Stimulated activated CD4-positive, alpha-beta T cell treated with anti-CD3 and anti-CD28 coated beads, Interleukin-2, amount 100 ng/mL, for 24 hours (primary cell): ENCODE data around the gene C8G.

Experiments used
- DNase-seq, 2 donors: peaks; one replicate each; pipeline ENCODE4 v3.0.0-alpha.2; 2020

C8G gene

DNA sequence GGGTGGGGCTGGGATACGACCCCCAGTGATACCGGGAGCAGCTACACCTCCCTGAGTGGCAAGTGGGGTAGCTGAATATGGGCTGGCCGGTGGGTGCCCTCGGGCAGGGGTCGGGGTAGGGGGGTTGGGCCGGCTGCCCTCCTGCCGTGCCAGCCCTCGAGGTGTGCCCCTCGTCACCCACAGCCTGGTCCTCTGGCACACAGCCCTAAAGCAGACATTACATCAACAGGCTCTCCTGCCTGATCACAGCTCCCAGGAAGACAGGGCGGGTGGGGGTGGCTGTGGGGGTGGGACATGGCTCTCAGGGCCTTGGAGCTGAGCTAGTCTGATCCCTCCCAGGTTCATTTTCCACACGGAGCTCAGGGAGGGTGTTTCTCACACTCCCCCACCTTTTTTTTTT is 23.7 kb upstream of the C8G start:
- DNase-seq = no peak

DNA sequence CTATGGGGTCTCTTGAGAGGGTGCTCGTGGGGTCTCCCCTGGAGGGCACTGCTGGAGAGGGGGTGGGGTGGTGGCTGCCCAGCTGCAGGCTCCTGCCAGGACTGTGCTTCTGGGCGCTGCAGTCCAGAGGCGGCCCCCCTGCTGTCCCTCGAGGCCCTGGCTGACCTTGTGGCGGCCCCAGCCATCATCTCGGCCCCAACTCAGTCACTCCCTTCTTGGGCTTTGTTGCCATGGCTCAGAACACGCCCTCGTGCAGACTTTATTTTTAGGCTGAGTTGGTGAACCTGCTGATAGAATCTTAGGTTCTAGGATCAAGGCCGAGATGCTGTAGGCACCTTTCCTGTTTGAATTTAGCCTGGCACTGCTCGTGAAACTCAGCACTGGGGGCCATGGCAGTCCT is 23.3 kb upstream of the C8G start:
- no peak for DNase-seq

DNA sequence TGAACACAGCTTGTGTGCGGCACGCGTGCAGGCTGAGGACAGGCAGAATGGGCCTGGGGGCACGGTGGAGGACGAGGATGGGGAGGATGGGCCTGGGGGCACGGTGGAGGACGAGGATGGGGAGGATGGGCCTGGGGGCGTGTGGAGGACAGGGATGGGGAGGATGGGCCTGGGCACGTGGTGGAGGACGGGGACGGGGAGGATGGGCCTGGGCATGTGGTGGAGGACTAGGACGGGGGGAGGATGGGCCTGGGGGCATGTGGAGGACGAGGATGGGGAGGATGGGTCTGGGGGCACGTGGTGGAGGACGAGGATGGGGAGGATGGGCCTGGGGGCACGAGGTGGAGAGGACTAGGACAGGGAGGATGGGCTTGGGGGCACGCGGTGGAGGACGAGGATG is 22.5 kb upstream of the C8G start:
- no peak for DNase-seq

DNA sequence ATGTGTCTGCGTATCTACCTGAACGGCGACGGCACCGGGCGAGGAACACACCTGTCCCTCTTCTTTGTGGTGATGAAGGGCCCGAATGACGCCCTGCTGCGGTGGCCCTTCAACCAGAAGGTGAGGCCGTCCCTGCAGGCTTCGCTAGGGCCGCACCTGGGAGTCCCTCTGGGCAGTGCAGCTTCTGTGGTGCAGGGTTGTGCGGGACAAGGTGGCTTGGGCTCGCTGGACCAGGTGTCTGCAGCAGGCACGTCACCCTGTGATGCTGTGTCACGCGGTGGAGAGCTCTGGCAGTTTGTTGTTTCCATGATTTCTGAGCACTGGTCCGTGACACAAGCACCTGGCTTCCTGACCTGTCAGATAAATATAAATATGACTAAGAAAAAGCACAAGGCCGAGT is 21.2 kb upstream of the C8G start:
- no peak for DNase-seq

DNA sequence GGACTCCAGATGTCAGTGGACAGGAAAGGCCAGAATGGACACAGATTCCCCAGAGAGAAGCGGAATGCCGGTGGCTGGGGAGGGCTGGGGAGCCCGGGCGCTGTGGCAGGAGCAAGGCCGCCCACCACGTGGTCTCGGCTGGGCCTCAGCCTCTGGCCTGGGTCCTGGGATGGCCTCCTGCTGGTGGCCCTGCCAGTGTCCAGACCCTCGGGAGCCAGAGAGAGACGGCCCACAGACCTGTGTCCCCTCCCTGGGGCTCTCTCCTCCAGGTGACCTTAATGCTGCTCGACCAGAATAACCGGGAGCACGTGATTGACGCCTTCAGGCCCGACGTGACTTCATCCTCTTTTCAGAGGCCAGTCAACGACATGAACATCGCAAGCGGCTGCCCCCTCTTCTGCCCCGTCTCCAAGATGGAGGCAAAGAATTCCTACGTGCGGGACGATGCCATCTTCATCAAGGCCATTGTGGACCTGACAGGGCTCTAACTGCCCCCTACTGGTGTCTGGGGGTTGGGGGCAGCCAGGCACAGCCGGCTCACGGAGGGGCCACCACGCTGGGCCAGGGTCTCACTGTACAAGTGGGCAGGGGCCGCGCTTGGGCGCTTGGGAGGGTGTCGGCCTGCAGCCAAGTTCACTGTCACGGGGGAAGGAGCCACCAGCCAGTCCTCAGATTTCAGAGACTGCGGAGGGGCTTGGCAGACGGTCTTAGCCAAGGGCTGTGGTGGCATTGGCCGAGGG is 19.5 kb upstream of the C8G start:
- no peak for DNase-seq

DNA sequence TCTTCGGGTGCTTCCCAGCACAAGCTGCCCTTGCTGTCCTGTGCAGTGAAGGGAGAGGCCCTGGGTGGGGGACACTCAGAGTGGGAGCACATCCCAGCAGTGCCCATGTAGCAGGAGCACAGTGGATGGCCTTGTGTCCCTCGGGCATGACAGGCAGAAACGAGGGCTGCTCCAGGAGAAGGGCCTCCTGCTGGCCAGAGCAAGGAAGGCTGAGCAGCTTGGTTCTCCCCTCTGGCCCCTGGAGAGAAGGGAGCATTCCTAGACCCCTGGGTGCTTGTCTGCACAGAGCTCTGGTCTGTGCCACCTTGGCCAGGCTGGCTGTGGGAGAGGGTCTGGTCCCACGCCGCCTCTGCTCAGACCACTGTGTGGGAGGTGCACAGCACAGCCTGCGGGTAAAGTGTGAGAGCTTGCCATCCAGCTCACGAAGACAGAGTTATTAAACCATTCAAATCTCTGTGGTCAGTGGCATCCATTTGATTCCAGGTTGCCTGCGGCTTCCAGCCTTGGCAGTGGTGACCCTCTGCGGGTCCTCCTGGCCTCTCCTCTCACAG is 18.8 kb upstream of the C8G start:
- no peak for DNase-seq

DNA sequence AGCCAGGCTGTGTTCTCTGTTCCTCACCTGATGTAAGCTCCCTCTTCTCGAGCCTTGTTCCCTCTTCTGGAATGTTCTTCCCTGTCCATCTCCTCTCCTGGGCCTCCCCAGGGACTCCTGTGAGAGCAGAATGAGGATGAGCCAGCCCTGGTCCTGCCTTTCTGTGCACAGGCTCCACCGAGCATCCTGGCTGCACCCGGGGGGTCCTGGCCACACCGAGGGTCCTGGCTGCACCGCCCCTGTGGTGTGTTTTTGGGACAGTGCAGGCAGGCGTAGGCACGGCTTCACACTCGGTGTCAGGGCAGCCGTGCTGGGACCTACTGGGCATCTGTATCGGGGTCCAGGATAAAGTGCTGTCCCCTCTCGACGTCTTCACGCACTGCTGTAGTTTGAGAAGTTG is 18.3 kb upstream of the C8G start:
- no peak for DNase-seq

DNA sequence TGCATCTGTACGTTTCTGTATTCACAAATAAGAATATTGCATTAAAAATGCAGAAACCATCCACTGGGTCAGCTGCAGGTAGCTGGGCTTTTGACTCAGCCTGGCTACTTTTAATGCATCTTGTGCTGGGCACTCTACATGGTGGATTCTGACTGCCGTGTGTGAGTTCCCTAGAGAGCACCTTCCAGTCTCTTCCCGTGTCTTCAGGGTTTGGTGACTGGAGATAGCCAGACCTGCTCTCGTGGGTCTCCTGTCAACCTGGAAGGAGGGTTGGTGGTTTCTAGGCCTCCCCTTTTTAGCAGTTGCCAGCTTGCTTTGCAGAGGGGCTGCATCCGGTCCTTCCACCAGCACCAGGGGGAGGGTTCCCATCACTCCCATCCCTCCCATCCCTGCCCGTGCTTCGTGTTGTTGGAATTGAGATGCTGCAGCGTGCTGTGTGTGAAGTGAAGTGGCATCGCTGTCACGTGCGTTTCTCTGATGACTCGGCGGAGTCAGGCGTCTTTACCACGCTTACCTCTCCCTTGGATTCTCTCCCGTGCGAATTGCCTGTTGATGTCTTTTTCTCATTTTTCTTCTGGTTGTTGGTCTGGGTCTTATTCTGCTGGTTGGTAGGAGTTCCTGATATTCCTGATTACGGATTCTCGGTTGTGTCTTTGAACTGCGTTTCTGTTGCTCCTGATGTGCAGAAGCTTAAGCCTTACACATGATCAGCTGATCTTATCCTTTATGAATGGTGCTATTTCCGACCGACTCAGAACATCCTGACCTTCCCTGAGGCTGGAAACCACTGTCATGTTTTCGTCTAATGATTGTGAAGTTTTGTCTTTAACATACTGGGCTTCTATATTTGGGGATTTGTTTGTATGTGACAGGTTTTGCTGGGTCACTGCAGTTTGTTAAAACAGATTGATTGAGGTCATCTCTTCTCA is 17.4 kb upstream of the C8G start:
- DNase-seq = no peak

DNA sequence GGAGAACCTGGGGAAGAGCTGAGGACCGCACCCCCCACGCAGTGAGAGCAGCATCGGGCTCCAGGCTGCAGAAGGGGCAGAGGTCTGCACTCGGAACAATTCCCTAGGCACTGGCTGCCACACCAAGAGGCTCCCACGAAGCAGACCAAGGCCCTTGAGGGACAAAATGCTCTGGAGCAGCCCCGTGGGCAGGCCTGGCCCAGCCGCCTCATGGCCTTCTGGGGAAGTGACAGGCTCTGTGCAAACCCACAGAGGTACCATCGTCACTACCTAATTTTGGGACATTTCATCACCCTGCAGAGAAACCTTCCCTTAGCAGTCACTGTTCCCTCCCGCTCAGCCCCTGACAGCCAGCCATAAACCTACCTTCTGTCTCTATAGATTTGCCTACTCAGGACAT is 16.5 kb upstream of the C8G start:
- no peak for DNase-seq

DNA sequence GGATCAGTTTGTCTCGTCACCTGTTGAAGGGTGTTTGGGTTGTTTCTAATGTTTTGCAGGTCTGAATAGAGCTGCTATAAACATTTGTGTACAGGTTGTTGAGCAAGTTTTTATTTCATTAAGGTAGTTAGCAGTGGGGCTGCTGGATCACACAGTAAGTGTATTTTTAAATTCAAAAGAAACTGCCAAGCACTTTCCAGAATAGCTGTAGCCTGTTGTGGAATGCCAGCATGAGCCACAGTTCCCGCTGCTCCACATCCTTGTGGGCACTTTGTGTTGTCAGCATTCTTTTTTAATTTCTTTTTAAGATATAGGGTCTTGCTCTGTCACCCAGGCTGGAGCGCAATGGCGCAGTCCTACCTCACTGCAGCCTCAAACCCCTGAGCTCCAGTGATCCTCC is 15.0 kb upstream of the C8G start:
- DNase-seq = no peak

DNA sequence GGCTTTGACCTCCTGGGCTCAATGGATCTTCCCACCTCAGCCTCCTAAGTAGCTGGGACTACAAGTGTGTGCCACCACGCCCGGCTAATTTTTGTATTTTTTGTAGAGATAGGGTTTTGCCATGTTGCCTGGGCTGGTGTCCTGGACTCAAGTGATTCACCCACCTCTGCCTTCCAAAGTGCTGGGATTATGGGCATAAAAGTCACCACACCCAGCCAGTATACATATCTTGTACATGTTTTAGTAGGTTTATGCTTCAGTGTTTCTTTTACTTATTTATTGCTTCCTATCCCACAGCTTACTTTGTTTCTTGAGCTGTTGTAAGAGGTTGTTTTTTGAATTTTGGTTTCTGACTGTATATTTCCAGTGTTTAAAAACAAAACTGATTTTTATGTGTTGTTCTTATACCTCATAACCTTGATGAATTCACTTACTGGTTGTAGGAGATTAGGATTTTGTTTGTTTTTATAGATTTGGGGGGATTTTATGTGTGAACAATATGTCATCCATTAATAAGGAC is 13.4 kb upstream of the C8G start:
- DNase-seq = no peak

DNA sequence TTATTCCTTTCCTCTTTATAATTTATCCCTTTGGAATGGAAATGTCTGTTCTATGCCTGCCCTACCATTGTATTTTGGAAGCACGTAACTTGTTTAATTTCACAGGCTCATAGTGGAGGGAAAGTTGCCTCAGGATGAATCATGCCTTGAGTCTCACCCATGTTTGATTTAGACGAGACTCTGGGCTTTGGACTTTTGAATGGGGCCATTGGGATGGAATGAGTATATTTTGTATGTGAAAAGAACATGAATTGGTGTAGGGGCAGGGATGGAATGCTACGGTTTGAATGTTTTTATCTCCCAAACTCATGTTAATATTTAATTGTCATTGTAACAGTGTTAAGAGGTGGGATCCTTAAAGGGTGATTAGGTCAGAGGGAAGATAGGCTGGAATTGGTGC is 10.8 kb upstream of the C8G start:
- no peak for DNase-seq

DNA sequence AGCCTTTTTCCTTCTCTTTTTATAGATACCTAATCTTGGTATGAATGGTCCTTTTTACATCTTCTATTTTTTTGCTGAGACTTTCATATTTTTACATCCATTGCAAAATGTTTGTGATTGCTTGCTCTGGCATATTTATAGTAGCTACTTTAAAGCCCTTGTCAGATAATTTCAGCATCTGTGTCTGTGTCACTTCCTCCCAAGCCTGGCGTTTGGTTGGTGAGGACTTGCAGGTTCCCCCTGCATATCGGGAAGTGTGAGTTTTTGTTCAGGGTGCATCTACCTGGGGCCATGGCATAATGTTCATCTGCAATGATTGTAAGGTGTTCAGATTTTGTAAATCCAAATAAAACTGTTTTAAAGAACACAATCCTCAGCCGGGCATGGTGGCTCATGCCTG is 9.4 kb upstream of the C8G start:
- no peak for DNase-seq

DNA sequence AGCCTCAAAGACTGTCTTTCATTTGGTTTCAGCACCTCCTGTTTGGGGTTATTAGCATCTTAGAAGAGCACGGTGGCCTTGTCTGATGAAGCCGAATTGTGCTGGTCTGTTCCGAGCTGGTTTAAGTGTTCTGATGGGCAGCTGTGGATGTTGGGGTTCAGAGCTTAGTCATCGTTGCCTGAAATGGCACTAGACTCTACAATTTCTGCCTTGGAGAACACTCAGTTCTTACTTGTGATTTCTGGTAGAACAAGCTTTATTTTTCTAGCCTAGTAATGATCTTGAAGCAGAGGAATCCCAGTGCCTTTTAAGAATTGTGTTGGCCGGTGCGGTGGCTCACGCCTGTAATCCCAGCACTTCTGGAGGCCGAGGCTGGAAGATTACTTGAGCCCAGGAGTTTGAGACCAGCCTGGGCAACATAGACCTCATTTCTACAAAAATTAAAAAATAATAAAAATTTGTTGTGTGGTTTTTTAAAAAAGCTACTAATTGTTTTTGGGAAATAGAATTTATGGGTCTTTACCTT is 8.3 kb upstream of the C8G start:
- no peak for DNase-seq

DNA sequence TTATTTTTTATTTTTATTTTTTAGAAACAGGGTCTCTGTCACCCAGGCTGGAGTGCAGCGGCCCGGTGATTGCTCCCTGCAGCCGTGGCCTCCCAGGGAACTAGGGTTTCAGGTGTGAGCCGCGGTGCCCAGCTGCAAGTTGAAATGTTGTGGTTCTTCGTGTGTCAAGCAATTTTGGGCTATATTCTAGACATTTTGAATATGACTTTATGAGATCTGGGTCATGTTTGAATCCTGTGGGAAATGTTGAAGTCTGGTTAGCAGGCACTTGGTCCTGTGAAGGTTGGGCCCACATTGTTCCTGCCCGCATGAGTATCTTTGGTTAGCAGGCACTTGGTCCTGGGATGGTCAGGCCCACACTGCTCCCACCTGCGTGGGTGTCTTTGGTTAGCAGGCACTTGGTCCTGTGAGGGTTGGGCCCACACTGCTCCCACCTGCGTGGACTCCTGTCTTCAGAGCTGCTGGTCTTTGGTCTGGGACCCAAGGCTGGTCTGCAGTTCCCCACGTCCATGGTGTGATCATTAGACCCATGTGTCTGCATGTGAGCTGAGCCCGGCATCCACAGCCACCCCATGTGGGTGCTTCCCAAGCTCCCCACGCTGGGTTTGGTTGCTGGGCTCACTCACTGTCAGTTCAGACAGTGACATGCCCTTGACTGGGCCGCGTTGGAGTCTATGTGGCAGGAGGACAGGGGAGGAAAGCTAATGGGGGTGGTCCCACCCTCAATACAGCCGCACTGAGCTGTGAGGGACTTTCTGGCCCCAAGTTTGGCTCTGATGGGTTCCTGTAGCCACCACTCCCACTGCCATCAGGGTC is 7.6 kb upstream of the C8G start:
- DNase-seq = no peak

DNA sequence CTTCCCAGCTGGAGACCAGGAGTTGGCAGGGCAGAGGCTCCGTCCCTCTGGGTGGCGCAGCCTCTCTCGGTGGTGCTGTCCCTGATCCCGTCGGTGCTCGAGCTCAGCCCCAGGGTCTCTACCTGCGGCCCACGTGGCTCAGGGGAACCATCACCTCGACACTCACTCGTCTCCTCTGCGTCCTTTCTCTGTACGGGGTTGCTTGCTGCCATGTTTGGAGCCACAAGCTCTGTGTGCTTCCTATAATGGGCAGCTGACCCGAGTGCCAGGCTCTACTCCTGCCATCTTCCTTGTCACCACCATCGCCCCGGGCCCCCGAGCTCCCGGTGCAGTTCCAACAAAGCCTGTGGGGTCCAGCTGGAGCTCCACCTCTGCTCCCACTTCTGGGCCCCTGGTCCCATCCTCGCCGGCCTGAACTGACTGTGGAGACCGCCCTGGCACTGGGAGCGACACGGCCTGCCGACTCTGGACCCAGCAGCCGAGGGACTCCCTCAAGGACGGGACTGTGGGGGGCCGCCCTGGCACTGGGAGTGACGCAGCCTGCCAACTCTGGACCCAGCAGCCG is 5.5 kb upstream of the C8G start:
- DNase-seq = no peak

DNA sequence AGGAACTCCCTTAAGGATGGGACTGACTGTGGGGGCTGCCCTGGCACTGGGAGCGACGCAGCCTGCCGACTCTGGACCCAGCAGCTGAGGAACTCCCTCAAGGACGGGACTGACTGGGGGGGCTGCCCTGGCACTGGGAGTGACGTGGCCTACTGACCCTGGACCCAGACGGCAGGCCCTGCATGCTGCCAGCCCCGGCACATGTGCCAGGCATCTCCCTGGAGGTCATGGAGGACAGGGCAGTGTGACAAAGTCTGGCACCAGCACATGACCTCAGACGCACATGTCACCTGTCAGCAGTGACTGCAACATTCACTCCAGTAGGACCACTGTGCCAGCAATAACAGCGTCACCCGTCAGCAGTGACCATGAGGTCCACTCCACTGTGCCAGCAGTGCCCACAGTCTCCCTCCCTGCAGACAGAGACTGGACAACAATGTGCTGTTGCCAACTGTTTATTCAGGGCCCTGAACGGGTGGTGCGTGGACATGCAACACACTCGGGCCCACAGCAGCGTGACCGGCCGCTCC is 5.0 kb upstream of the C8G start:
- DNase-seq = peak in 1 of 2 donors; percentile 16

DNA sequence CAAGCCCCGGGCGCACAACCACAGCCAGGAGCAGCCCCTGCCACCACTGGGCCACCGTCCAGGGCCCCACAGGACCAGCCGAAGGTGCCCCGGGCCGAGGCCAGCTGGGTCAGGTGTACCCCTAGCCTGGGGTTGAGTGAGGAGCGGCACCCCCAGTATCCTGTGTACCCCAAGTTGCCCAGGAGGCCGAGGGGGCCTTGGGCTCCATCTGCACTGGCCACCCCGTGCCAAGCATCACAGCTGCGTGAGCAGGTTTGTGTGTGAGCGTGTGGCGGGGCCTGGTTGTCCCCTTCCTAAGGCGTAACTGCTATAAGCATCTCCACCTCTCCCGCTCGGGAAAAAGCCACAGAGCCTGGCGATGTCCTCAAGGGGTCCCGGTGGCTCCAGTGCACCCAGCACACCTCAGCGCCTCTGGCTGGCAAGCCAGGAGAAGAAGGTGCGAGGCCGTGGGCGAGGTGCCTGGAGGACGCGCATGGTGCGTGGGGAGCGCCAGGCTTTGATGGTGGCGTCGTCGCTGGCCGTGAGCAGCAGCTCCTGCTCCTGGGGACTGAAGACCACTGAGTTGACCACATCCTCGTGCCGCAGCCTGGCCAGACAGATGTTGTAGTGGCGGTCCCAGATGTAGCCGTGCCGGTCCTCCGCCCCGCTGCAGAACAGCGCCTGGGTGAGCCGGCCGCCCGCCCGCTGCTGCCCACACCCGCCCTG is 4.4 kb upstream of the C8G start:
- DNase-seq = no peak

DNA sequence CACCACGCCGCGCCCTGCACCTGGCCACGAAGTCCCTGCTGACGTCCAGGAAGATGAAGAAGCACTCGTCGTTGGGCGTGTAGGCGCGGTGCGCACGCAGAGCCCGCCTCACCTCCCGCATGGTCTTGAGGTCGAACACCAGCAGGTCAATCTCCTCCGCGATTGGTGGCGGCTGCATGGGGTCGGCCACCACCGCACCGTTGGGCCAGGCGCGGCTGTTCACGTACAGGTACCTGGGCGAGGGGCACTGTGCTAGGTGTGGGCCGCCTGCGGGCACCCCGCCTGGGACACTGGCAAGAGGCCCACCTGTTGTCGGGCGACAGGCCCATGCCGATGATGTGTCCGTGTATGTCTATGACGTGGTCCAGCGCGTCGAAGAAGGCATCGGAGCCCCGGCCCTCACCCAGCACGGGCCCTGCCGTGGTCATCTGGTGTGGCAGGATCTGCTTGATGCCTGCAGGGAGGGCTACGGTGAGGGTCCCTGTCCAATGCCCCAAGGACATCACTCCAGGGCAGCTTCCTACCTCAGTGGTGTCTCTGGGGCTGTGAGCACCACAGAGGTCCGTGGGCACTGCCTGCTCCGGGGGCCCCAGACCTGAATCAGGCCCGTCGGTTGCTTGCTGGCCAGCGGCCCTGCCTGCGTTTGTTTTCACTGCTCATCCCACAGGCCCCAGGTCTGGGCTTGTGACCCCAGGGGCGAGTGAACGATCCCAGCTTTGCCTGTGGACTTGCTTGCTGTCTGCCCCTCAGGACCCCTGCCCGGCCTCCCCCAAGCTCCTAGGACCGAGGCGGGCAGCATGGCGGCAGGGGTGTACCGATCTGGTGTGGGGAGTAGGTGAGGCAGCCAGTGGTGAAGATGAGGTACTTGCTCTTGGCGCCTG is 3.6 kb upstream of the C8G start:
- DNase-seq = peak in 1 of 2 donors; percentile 18
